ENCODE data around the gene PCBP1.

The PCBP1 gene

DNA sequence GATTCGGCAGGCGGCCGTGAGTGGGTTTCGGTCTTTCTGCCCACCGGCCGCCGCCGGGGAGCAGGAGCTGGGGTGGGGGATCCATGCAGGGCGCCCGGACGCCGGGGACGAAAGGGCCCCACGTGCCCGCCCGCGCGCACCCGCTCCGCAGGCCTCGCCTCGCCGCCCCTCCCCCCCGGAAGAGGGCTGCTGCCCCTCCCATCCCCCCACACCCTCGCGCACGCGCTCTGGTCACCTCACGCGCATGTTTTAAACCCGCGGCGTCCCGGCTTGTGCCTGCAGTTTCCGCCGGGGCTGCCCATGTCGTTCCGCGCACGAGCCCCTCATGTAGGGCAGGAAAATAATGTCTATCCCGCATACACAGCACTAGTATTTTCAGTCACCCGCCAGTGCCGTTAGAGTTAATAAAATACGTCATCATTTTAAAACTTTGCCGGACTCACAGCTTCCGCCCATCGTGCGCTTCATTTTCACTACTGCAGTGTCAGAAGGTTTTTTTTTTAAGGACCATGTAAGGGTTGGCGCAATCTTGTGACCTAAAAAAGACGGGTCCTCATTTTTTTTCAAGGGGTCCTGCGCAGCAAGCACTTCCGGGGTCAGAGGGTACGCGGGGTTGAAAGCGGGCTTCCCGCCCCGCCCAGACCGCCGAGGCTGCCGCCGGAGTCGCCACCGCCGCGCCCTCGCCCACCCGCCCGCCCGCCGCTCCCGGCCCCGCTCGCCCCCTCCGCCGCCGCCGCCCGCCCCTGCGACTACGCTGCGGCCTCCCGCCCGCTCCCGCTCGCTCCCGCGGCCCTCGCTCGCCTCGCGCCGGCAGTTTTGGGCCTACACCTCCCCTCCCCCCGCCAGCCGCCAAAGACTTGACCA lies at the start of gene PCBP1:
Gene PCBP1 (plus strand): TSS at position 640 of the 864 bp plus-strand sequence. CDS start 267 bp downstream, outside the sequence.
- TF ChIP-seq, protein P1, sequence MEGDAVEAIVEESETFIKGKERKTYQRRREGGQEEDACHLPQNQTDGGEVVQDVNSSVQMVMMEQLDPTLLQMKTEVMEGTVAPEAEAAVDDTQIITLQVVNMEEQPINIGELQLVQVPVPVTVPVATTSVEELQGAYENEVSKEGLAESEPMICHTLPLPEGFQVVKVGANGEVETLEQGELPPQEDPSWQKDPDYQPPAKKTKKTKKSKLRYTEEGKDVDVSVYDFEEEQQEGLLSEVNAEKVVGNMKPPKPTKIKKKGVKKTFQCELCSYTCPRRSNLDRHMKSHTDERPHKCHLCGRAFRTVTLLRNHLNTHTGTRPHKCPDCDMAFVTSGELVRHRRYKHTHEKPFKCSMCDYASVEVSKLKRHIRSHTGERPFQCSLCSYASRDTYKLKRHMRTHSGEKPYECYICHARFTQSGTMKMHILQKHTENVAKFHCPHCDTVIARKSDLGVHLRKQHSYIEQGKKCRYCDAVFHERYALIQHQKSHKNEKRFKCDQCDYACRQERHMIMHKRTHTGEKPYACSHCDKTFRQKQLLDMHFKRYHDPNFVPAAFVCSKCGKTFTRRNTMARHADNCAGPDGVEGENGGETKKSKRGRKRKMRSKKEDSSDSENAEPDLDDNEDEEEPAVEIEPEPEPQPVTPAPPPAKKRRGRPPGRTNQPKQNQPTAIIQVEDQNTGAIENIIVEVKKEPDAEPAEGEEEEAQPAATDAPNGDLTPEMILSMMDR (IDR thresholded peaks at IDR 0.05; ENCODE audit: low read depth, low read length): no peak
- TF ChIP-seq, protein P2, sequence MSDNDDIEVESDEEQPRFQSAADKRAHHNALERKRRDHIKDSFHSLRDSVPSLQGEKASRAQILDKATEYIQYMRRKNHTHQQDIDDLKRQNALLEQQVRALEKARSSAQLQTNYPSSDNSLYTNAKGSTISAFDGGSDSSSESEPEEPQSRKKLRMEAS (IDR thresholded peaks at IDR 0.05; ENCODE audit: low read depth, low read length): peak; percentile 85
- peak; percentile 78 for TF ChIP-seq MYC (IDR thresholded peaks at IDR 0.05; ENCODE audit: low read depth, low read length)
- TF ChIP-seq POLR2A (IDR thresholded peaks at IDR 0.05; ENCODE audit: extremely low read depth, insufficient read length): peak; percentile 60
- H3K4me3 ChIP-seq (ENCODE audit: low read depth, low read length): peak within 1 kb of the TSS; percentile 91
- DNase-seq (ENCODE audit: low read depth): peak; percentile 96

DNA sequence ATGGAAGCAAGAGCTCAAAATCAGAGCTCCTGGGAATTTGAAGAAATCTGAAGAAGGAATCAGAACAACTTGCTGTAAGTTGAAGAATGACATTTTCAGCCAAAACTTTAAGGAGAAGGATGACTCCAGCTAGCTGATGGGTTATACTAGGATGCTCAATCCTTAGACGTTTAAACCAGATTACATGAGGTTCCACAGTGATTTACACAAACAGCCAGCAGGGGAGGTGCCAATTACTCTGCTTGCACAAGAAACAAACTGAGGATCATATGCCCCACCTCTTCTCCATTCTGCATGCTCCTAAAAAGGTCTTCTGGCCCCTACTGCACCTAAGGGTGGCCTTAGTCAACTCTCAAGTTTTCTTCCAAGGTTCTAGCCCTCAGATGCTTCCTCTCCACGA lies 47.9 kb upstream of the PCBP1 start:
- TF ChIP-seq MYC (IDR thresholded peaks at IDR 0.05; ENCODE audit: low read depth, low read length): no peak
- TF ChIP-seq, protein P2 (IDR thresholded peaks at IDR 0.05; ENCODE audit: low read depth, low read length): no peak

GRCh38 chr2:70041663-70042062 lies 45.6 kb upstream of the PCBP1 start:
- TF ChIP-seq POLR2A (IDR thresholded peaks at IDR 0.05; ENCODE audit: extremely low read depth, insufficient read length) (no peak), MYC (IDR thresholded peaks at IDR 0.05; ENCODE audit: low read depth, low read length) (no peak)
- TF ChIP-seq, protein P1 (IDR thresholded peaks at IDR 0.05; ENCODE audit: low read depth, low read length): no peak
- no peak for DNase-seq (ENCODE audit: low read depth)
- no peak overlapping the region for H3K4me3 ChIP-seq (ENCODE audit: low read depth, low read length)

More for the DNA sequence above, 47.9 kb upstream of the PCBP1 start:
- no peak for DNase-seq (ENCODE audit: low read depth)
- H3K4me3 ChIP-seq (ENCODE audit: low read depth, low read length): no peak overlapping the region

DNA sequence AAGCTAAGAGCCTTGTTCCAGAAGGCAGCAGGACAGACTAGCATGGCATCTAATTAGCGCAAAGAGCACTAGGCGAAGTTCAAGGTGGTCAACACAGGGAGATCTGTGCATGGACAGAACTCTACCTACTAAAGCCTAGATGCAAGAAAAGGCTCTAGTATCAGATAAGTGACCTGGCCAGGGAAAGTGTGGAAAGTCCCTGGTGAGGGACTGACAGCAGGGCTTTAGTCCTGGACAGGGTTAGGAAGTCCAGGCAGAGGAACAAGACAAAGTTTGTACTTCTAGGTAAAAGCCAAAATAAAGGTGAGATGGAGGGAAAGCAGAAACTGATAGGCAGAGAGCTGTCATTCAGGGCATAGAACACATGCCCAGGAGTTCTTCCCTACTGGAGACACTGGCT lies 45.0 kb upstream of the PCBP1 start:
- no peak for DNase-seq (ENCODE audit: low read depth)
- H3K4me3 ChIP-seq (ENCODE audit: low read depth, low read length): no peak overlapping the region
- TF ChIP-seq, protein P2 (IDR thresholded peaks at IDR 0.05; ENCODE audit: low read depth, low read length): no peak
- TF ChIP-seq MYC (IDR thresholded peaks at IDR 0.05; ENCODE audit: low read depth, low read length) (no peak), POLR2A (IDR thresholded peaks at IDR 0.05; ENCODE audit: extremely low read depth, insufficient read length) (no peak)
- TF ChIP-seq, protein P1 (IDR thresholded peaks at IDR 0.05; ENCODE audit: low read depth, low read length): no peak

- TF ChIP-seq, protein P1 (IDR thresholded peaks at IDR 0.05; ENCODE audit: low read depth, low read length): no peak
- TF ChIP-seq MYC (IDR thresholded peaks at IDR 0.05; ENCODE audit: low read depth, low read length): no peak
- TF ChIP-seq, protein P2 (IDR thresholded peaks at IDR 0.05; ENCODE audit: low read depth, low read length): no peak
- no peak for TF ChIP-seq POLR2A (IDR thresholded peaks at IDR 0.05; ENCODE audit: extremely low read depth, insufficient read length)
- DNase-seq (ENCODE audit: low read depth): peak; percentile 85
- no peak overlapping the region for H3K4me3 ChIP-seq (ENCODE audit: low read depth, low read length)
These were observed 43.9 kb upstream of the PCBP1 start for GRCh38 chr2:70043252-70043875.

Data from NB4 (cell line).